Liver (tissue), 9 donors: Measurements from ENCODE around the gene RBM3. TPM values are rescaled to one million over a fixed set of nuclear protein-coding genes. Genes with fewer than 3 reads are reported as not detected.

Source experiments
- DNase-seq: peaks from one replicate; pipeline ENCODE4 v3.0.0-alpha.2; 2017; ENCODE audit warnings: low spot score
- H3K27ac ChIP-seq, 2 donors: one replicate each; pipeline ENCODE4 v1.7.0; 2013; ENCODE audit warnings: inconsistent platforms in 2 of 2, low read length in 2 of 2, control low read depth in 1 of 2, low read depth in 1 of 2, mild to moderate bottlenecking in 1 of 2
- H3K27me3 ChIP-seq, 4 donors: one replicate each; pipeline versions ENCODE4 v1.6.1 to v1.7.0; 2013; ENCODE audit warnings: low read length in 3 of 4, inconsistent platforms in 1 of 4, mild to moderate bottlenecking in 1 of 4, moderate library complexity in 1 of 4; ENCODE audit not compliant: control insufficient read depth in 4 of 4, insufficient read depth in 4 of 4
- H3K36me3 ChIP-seq, 4 donors: one replicate each; pipeline versions ENCODE4 v1.6.1 to v1.7.0; 2013; ENCODE audit warnings: low read length in 3 of 4, mild to moderate bottlenecking in 3 of 4, low read depth in 1 of 4, moderate library complexity in 1 of 4; ENCODE audit not compliant: control insufficient read depth in 4 of 4, insufficient read depth in 3 of 4
- H3K4me1 ChIP-seq, 4 donors: one replicate each; pipeline versions ENCODE4 v1.6.1 to v1.7.0; 2013; ENCODE audit warnings: low read length in 3 of 4, mild to moderate bottlenecking in 3 of 4, moderate library complexity in 1 of 4; ENCODE audit not compliant: control insufficient read depth in 4 of 4, insufficient read depth in 4 of 4
- H3K4me3 ChIP-seq, 3 donors: one replicate each; pipeline versions ENCODE4 v1.6.1 to v1.7.0; 2013; ENCODE audit warnings: low read length in 3 of 3, control low read depth in 1 of 3, low read depth in 1 of 3, mild to moderate bottlenecking in 1 of 3
- H3K9ac ChIP-seq, 2 donors: one replicate each; pipeline ENCODE4 v1.7.0; 2013; ENCODE audit warnings: low read length in 2 of 2, mild to moderate bottlenecking in 2 of 2, moderate library complexity in 2 of 2, control low read depth in 1 of 2, low read depth in 1 of 2
- H3K9me3 ChIP-seq, 4 donors: one replicate each; pipeline versions ENCODE4 v1.6.1 to v1.7.0; 2013; ENCODE audit warnings: low read length in 3 of 4; ENCODE audit not compliant: control insufficient read depth in 4 of 4
- ATF3 ChIP-seq: IDR thresholded peaks from 2 replicates; pipeline ENCODE4 v1.6.1; 2016; ENCODE audit warnings: antibody characterized with exemption
- HNF4A ChIP-seq, 2 donors: conservative IDR thresholded peaks; 2 replicates each; pipeline ENCODE4 v1.6.1; 2016; ENCODE audit warnings: antibody characterized with exemption in 2 of 2, mild to moderate bottlenecking in 2 of 2
- MAX ChIP-seq: IDR thresholded peaks from 2 replicates; pipeline ENCODE4 v1.6.1; 2016; ENCODE audit warnings: antibody characterized with exemption
- REST ChIP-seq: IDR thresholded peaks from 2 replicates; pipeline ENCODE4 v1.6.1; 2016; ENCODE audit warnings: antibody characterized with exemption, mild to moderate bottlenecking
- RXRA ChIP-seq, 2 donors: IDR thresholded peaks; 2 replicates each; pipeline ENCODE4 v1.6.1; 2017 to 2018; ENCODE audit warnings: antibody characterized with exemption in 2 of 2, mild to moderate bottlenecking in 1 of 2
- YY1 ChIP-seq: IDR thresholded peaks from 2 replicates; pipeline ENCODE4 v1.6.1; 2016; ENCODE audit warnings: antibody characterized with exemption, mild to moderate bottlenecking
- WGBS: extraction: QIAGEN DNeasy Blood & Tissue Kit; methylation state at CpG from one replicate; pipeline ENCODE4 v1.1.7; 2013; 5-methylcytosine and 5-hydroxymethylcytosine counted together
- polyA plus RNA-seq, 2 donors: library from polyadenylated mRNA; stranded (reverse) in 1 of 2; unstranded in 1 of 2; fragments of 200-250 nt in 1 of 2; fragments of >200 nt in 1 of 2; fragmentation: Nextera tagmentation in 1 of 2; extraction: Ambion mirVana in 1 of 2; gene quantifications; one replicate each; pipeline versions ENCODE4 v1.2.1 to v1.2.3, GENCODE V29; 2013 to 2015
- total RNA-seq, 2 donors: library from RNA; depleted of rRNA; stranded (reverse); fragments of >200 nt; gene quantifications; one replicate each; pipeline ENCODE4 v1.2.3, GENCODE V29; 2014
- donor health status: healthy.
- donor health status: healthy.
- donor health status: healthy.
- donor health status: healthy.
- donor health status: healthy.

RBM3 gene
- total and polyA plus RNA-seq, 4 donors: 28.6 to 87.3 (median 62.1) TPM

- H3K9me3 ChIP-seq: no peaks in the 10 kb centered on the region
- H3K27ac ChIP-seq: no peak overlapping the region
- no peaks in the 10 kb centered on the region for H3K27me3 ChIP-seq
- no peak for DNase-seq
- no peaks in the 10 kb centered on the region for H3K36me3 ChIP-seq
- H3K9ac ChIP-seq: no peak overlapping the region
- no peaks in the 10 kb centered on the region for H3K4me1 ChIP-seq
- peak; percentile 28 for TF ChIP-seq YY1
- no peak for TF ChIP-seq REST
- TF ChIP-seq MAX: no peak
- no peak overlapping the region for H3K4me3 ChIP-seq
- WGBS: 76% methylated on average over 13 of the region's 13 CpGs
Measured at GRCh38 chrX:48589482-48590162, 15.3 kb downstream of the RBM3 start.

GRCh38 chrX:48590203-48591103, 16.2 kb downstream of the RBM3 start:
- 89% methylated on average over 21 of the region's 21 CpGs for WGBS
- TF ChIP-seq REST (no peak), HNF4A (conservative IDR thresholded peaks at IDR 0.05) (no peak), RXRA (IDR thresholded peaks at IDR 0.05) (no peak), MAX (no peak), ATF3 (no peak)
- peak overlapping the region in 1 of 2 donors; percentile 46 for H3K27ac ChIP-seq
- H3K4me3 ChIP-seq: no peak overlapping the region
- H3K9ac ChIP-seq: no peak overlapping the region
- no peaks in the 10 kb centered on the region for H3K36me3 ChIP-seq
- no peak for DNase-seq
- H3K27me3 ChIP-seq: no peaks in the 10 kb centered on the region
- no peaks in the 10 kb centered on the region for H3K4me1 ChIP-seq
- H3K9me3 ChIP-seq: no peaks in the 10 kb centered on the region
